DND-41 (cell line): Measurements from ENCODE around the gene PTPDC1.

Experiments used
- EZH2 ChIP-seq: IDR thresholded peaks from 3 replicates; pipeline ENCODE4 v1.6.1; 2012; ENCODE audit warnings: borderline replicate concordance, low read depth, mild to moderate bottlenecking, moderate library complexity, low read length, inconsistent platforms; ENCODE audit not compliant: severe bottlenecking
- TF ChIP-seq, protein P1 (sequence below): IDR thresholded peaks from 2 replicates; pipeline ENCODE4 v1.5.1; 2012; ENCODE audit warnings: borderline replicate concordance, low read length, moderate library complexity, mild to moderate bottlenecking; ENCODE audit not compliant: poor library complexity, severe bottlenecking; ENCODE audit errors: extremely low read depth

DNA sequence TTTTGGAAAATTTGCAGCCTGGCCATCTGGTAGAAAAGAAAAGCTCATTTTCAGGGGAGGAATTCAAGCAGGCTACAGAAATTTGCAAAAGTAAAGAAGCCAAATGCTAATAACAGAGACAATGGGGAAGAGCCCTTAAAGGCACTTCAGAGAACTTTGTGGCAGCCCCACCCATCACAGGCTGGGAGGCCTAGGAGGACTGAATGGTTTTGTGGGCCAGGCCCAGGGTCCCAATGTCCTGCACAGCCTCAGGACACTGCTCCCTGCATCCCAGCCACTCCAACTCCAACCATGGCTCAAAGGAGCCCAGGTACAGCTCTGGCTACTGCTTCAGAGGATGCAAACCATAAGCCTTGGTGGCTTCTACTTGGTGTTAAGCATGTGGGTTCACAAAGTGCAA is 44.3 kb downstream of the PTPDC1 start:
- TF ChIP-seq, protein P1, sequence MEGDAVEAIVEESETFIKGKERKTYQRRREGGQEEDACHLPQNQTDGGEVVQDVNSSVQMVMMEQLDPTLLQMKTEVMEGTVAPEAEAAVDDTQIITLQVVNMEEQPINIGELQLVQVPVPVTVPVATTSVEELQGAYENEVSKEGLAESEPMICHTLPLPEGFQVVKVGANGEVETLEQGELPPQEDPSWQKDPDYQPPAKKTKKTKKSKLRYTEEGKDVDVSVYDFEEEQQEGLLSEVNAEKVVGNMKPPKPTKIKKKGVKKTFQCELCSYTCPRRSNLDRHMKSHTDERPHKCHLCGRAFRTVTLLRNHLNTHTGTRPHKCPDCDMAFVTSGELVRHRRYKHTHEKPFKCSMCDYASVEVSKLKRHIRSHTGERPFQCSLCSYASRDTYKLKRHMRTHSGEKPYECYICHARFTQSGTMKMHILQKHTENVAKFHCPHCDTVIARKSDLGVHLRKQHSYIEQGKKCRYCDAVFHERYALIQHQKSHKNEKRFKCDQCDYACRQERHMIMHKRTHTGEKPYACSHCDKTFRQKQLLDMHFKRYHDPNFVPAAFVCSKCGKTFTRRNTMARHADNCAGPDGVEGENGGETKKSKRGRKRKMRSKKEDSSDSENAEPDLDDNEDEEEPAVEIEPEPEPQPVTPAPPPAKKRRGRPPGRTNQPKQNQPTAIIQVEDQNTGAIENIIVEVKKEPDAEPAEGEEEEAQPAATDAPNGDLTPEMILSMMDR = no peak
- no peak for TF ChIP-seq EZH2
